GM12875 (cell line): ENCODE measurements around the gene HPS1.

Experiments
- H3K4me3 ChIP-seq: one replicate; pipeline ENCODE4 v1.5.1; 2011; ENCODE audit warnings: low read depth, low read length, control low read depth
- TF ChIP-seq, protein P1 (sequence below): IDR thresholded peaks from 2 replicates; pipeline ENCODE4 v1.5.1; 2011; ENCODE audit warnings: low read depth, mild to moderate bottlenecking, control low read depth, inconsistent platforms, low read length, moderate library complexity, borderline replicate concordance; ENCODE audit not compliant: insufficient read depth

HPS1 gene

DNA sequence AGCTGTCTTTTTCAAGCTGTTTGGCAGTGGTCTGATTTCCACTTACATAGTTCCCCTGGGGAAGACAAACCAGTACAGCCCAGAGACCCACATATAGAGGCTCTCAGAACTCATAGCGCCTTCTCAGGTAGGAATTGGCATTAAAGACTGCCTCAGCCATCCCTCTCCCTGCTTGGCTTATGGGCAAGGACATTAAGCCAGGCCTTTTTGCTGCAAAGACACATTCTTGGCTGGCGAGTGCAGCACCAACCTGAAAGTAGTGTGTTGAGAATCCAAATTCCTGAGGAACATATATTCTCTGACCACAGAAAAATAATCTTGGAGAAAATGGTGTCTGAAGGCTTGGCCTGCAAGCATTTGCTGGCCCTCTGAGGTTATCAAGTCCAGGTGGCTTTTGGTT, 39.2 kb upstream of the HPS1 start:
- H3K4me3 ChIP-seq: no peak overlapping the region
- TF ChIP-seq, protein P1, sequence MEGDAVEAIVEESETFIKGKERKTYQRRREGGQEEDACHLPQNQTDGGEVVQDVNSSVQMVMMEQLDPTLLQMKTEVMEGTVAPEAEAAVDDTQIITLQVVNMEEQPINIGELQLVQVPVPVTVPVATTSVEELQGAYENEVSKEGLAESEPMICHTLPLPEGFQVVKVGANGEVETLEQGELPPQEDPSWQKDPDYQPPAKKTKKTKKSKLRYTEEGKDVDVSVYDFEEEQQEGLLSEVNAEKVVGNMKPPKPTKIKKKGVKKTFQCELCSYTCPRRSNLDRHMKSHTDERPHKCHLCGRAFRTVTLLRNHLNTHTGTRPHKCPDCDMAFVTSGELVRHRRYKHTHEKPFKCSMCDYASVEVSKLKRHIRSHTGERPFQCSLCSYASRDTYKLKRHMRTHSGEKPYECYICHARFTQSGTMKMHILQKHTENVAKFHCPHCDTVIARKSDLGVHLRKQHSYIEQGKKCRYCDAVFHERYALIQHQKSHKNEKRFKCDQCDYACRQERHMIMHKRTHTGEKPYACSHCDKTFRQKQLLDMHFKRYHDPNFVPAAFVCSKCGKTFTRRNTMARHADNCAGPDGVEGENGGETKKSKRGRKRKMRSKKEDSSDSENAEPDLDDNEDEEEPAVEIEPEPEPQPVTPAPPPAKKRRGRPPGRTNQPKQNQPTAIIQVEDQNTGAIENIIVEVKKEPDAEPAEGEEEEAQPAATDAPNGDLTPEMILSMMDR: no peak

- TF ChIP-seq, protein P1: no peak
- H3K4me3 ChIP-seq: no peak overlapping the region
Observed at GRCh38 chr10:98483658-98484057, 36.9 kb upstream of the HPS1 start.

- TF ChIP-seq, protein P1: no peak
- no peak overlapping the region for H3K4me3 ChIP-seq
Observed at GRCh38 chr10:98482096-98482495, 35.4 kb upstream of the HPS1 start.

DNA sequence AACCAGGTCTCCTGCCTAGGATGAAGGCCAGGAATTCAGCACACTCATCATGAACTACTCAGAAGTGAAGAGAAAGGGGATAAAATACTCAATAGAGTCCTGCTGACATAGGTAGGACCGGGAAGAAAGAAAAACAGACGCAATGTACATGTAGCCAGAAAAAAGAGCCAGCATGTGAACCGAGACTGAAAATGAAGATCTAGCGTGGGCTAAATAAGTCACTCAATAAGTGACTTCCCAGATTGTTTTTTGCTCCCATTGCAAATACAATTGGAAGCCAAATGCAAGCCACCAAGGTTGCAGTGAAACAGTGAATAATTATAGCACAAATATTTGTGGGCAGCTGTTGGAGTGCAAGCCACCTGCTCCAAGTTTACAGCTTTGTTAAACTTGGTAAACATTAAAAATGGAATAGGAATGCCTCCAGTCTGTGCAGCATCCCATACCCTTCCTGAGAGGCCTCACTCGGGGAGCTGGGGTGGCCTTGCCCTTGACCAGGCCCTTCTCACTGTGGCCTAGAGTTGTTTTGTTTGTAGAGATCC, 34.7 kb upstream of the HPS1 start:
- TF ChIP-seq, protein P1: no peak
- no peak overlapping the region for H3K4me3 ChIP-seq

DNA sequence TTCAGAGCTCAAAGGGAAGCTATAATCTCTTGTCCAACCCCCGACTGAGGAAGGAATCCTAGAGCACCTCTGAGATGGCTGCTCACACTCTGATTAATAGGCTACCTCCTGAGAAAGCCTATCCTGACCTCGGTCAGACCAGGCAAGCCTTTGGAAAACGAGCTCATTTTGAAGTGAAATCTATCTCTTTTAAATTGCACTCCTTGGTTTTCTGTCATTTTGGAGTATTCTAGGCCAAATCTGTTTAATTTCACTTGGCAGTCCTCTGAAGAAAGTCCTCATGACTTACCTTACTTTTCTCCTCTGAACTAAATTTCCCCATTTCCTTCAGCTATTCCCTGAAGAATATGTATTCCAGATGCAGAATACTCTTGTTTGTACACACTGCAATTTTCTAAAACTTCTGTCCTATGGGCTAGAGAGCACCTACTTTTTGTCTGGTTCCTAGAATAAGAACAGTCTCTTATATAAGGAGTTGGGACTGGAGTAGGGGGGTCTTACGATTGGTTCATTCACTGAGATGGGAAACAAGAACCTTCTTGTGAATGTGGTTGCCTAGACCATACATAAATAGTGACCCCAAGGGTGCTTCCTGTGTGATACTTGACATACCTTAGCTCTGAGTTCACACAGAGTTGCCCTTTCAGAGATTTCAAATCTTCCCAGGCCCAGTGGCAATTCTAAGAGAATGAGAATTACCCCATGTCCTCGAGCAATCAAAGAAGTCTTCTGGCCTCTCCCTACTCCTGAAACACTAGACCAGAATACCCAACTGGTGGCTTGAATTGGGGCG, 31.9 kb upstream of the HPS1 start:
- TF ChIP-seq, protein P1: no peak
- H3K4me3 ChIP-seq: no peak overlapping the region

- no peak overlapping the region for H3K4me3 ChIP-seq
- TF ChIP-seq, protein P1: no peak
Observed at GRCh38 chr10:98477861-98478260, 31.1 kb upstream of the HPS1 start.

GRCh38 chr10:98474628-98475027, 27.9 kb upstream of the HPS1 start:
- no peak overlapping the region for H3K4me3 ChIP-seq
- TF ChIP-seq, protein P1: no peak
